ENCODE results near the gene CASP12.

GRCh38 chr11:104897891-104898684, at the start of gene CASP12:
- TF ChIP-seq POLR2AphosphoS5 (IDR thresholded peaks at IDR 0.05; ENCODE audit: low read depth, low read length) = no peak
- no peak for TF ChIP-seq POLR2A (IDR thresholded peaks at IDR 0.05; ENCODE audit: low read depth, low read length)
- no peak for TF ChIP-seq TAF1 (IDR thresholded peaks at IDR 0.05; ENCODE audit: borderline replicate concordance, low read depth, low read length)

All from GM12892 (cell line).